ENCODE measurements around the gene BCKDHB.

The BCKDHB gene

GRCh38 chr6:80154160-80154559 lies 47.7 kb downstream of the BCKDHB start:
- no peak for DNase-seq

- DNase-seq = no peak
Observed at GRCh38 chr6:80156221-80156620, 49.8 kb downstream of the BCKDHB start.

- DNase-seq = no peak
Observed at GRCh38 chr6:80158478-80158989, 52.1 kb downstream of the BCKDHB start.

GRCh38 chr6:80161434-80161833 lies 55.0 kb downstream of the BCKDHB start:
- no peak for DNase-seq

GRCh38 chr6:80163754-80164187 lies 57.3 kb downstream of the BCKDHB start:
- DNase-seq = no peak

GRCh38 chr6:80165143-80165542 lies 58.7 kb downstream of the BCKDHB start:
- DNase-seq = peak; percentile 30 to 35

GRCh38 chr6:80165819-80166218 lies 59.3 kb downstream of the BCKDHB start:
- no peak for DNase-seq

GRCh38 chr6:80170433-80170832 lies 64.0 kb downstream of the BCKDHB start:
- no peak for DNase-seq

GRCh38 chr6:80173411-80173810 lies 66.9 kb downstream of the BCKDHB start:
- no peak for DNase-seq

- DNase-seq = no peak
Observed at GRCh38 chr6:80174900-80175572, 68.6 kb downstream of the BCKDHB start.

GRCh38 chr6:80179695-80180094 lies 73.2 kb downstream of the BCKDHB start:
- DNase-seq = no peak

GRCh38 chr6:80181352-80182081 lies 75.0 kb downstream of the BCKDHB start:
- DNase-seq = no peak

- DNase-seq = no peak
Observed at GRCh38 chr6:80182308-80182707, 75.8 kb downstream of the BCKDHB start.

- no peak for DNase-seq
Observed at GRCh38 chr6:80183019-80183795, 76.7 kb downstream of the BCKDHB start.

GRCh38 chr6:80185492-80185891 lies 79.0 kb downstream of the BCKDHB start:
- DNase-seq = no peak

- no peak for DNase-seq
Observed at GRCh38 chr6:80186082-80186481, 79.6 kb downstream of the BCKDHB start.

GRCh38 chr6:80196906-80197305 lies 90.4 kb downstream of the BCKDHB start:
- DNase-seq = no peak

- no peak for DNase-seq
Observed at GRCh38 chr6:80197474-80197873, 91.0 kb downstream of the BCKDHB start.

GRCh38 chr6:80197986-80198385 lies 91.5 kb downstream of the BCKDHB start:
- DNase-seq = no peak

- no peak for DNase-seq
Observed at GRCh38 chr6:80203283-80203682, 96.8 kb downstream of the BCKDHB start.

GRCh38 chr6:80205404-80205803 lies 98.9 kb downstream of the BCKDHB start:
- DNase-seq = no peak

GRCh38 chr6:80206758-80207157 lies 100.3 kb downstream of the BCKDHB start:
- no peak for DNase-seq

- DNase-seq = no peak
Observed at GRCh38 chr6:80209430-80209829, 103.0 kb downstream of the BCKDHB start.

GRCh38 chr6:80210618-80211017 lies 104.1 kb downstream of the BCKDHB start:
- DNase-seq = no peak

Data from stimulated activated CD4-positive, alpha-beta T cell treated with anti-CD3 and anti-CD28 coated beads, Interleukin-2, amount 100 ng/mL, for 24 hours (primary cell).